HEK293 (cell line): ENCODE data around the gene FRMPD4.

Source experiments
- CTCF ChIA-PET: fragments of 350-600 bp; formaldehyde crosslinking; extraction: SDS; loops from one replicate; lab custom pipeline; 2021; ENCODE audit warnings: antibody characterized with exemption; lab: Yijun Ruan, JAX
- POLR2A ChIA-PET: fragments of 300-600 bp; formaldehyde crosslinking; extraction: SDS; loops from one replicate; lab custom pipeline; 2020; ENCODE audit warnings: antibody characterized with exemption, inconsistent platforms; lab: Yijun Ruan, JAX
- H3K27ac ChIP-seq: fragments of 200-500 bp; sonication (Bioruptor generic); 2 replicates; pipeline ENCODE4 v1.5.1; 2014; ENCODE audit warnings: low read depth, low read length, control low read depth, inconsistent platforms; ENCODE audit errors: extremely low read depth
- H3K36me3 ChIP-seq, 2 experiments: fragments of 200-500 bp in 1 of 2; sonication (Bioruptor generic) in 1 of 2; 1 replicate in 1 of 2; 2 replicates in 1 of 2; pipeline ENCODE4 v1.5.1; 2014 to 2017; ENCODE audit warnings: inconsistent platforms in 2 of 2, low read length in 2 of 2; ENCODE audit not compliant: control insufficient read depth in 2 of 2, insufficient read depth in 1 of 2
- H3K4me1 ChIP-seq: fragments of 200-500 bp; sonication (Bioruptor generic); 2 replicates; pipeline ENCODE4 v1.5.1; 2014; ENCODE audit warnings: mild to moderate bottlenecking, low read length, inconsistent platforms; ENCODE audit not compliant: control insufficient read depth, insufficient read depth
- H3K4me3 ChIP-seq: 2 replicates; pipeline ENCODE4 v1.5.1; 2011; ENCODE audit warnings: low read depth, mild to moderate bottlenecking, control low read depth, low read length, moderate library complexity
- H3K9me3 ChIP-seq: fragments of 200-500 bp; sonication (Bioruptor generic); 2 replicates; pipeline ENCODE4 v1.5.1; 2014; ENCODE audit warnings: low read depth, low read length, inconsistent platforms; ENCODE audit not compliant: control insufficient read depth, insufficient read depth
- ATF2 ChIP-seq: fragments of 450-650 bp; formaldehyde crosslinking; IDR thresholded peaks from 2 replicates; pipeline ENCODE4 v1.5.1; 2016; ENCODE audit warnings: missing biosample characterization, missing genetic modification characterization, low read depth
- EGR2 ChIP-seq: fragments of 450-650 bp; formaldehyde crosslinking; IDR thresholded peaks from 2 replicates; pipeline ENCODE4 v1.5.1; 2016; ENCODE audit warnings: low read depth, missing biosample characterization, missing genetic modification characterization
- HOXC10 ChIP-seq: sonication (generic); formaldehyde crosslinking; IDR thresholded peaks from 2 replicates; pipeline ENCODE4 v1.8.1; 2023; ENCODE audit warnings: mild to moderate bottlenecking, missing genetic modification reagents
- IKZF3 ChIP-seq: fragments of 450-650 bp; IDR thresholded peaks from 2 replicates; pipeline ENCODE4 v1.5.0; 2018; ENCODE audit warnings: missing biosample characterization, mild to moderate bottlenecking, missing genetic modification characterization, moderate library complexity
- KLF16 ChIP-seq: fragments of 450-650 bp; formaldehyde crosslinking; IDR thresholded peaks from 2 replicates; pipeline ENCODE4 v1.5.1; 2017; ENCODE audit warnings: missing biosample characterization, missing genetic modification characterization
- OSR2 ChIP-seq: fragments of 450-650 bp; formaldehyde crosslinking; IDR thresholded peaks from 2 replicates; pipeline ENCODE4 v1.5.1; 2016; ENCODE audit warnings: missing biosample characterization, missing genetic modification characterization
- SCRT1 ChIP-seq: fragments of 450-650 bp; formaldehyde crosslinking; IDR thresholded peaks from 2 replicates; pipeline ENCODE4 v1.5.1; 2016; ENCODE audit warnings: missing biosample characterization, missing genetic modification characterization, borderline replicate concordance
- TCF7L2 ChIP-seq: IDR thresholded peaks from 2 replicates; pipeline ENCODE4 v1.6.1; 2011; ENCODE audit warnings: low read depth, mild to moderate bottlenecking, inconsistent platforms, low read length, moderate library complexity, borderline replicate concordance
- ZBTB20 ChIP-seq: fragments of 450-650 bp; formaldehyde crosslinking; IDR thresholded peaks from 2 replicates; pipeline ENCODE4 v1.5.1; 2016; ENCODE audit warnings: missing biosample characterization, missing genetic modification characterization
- ZBTB21 ChIP-seq: fragments of 450-650 bp; formaldehyde crosslinking; IDR thresholded peaks from 2 replicates; pipeline ENCODE4 v1.5.1; 2017; ENCODE audit warnings: missing biosample characterization, missing genetic modification characterization
- ZIC2 ChIP-seq: fragments of 450-650 bp; formaldehyde crosslinking; IDR thresholded peaks from 2 replicates; pipeline ENCODE4 v1.5.1; 2016; ENCODE audit warnings: missing biosample characterization, missing genetic modification characterization
- ZNF138 ChIP-seq: fragments of 450-650 bp; formaldehyde crosslinking; IDR thresholded peaks from 2 replicates; pipeline ENCODE4 v1.5.1; 2016; ENCODE audit warnings: missing biosample characterization, missing genetic modification characterization, borderline replicate concordance
- ZNF23 ChIP-seq: fragments of 450-650 bp; formaldehyde crosslinking; IDR thresholded peaks from 2 replicates; pipeline ENCODE4 v1.5.1; 2016; ENCODE audit warnings: missing biosample characterization, missing genetic modification characterization, borderline replicate concordance
- ZNF335 ChIP-seq: fragments of 450-650 bp; formaldehyde crosslinking; conservative IDR thresholded peaks from 2 replicates; pipeline ENCODE4 v1.5.1; 2016; ENCODE audit warnings: missing biosample characterization, missing genetic modification characterization
- ZNF354C ChIP-seq: fragments of 450-650 bp; formaldehyde crosslinking; IDR thresholded peaks from 2 replicates; pipeline ENCODE4 v1.5.1; 2016; ENCODE audit warnings: missing biosample characterization, missing genetic modification characterization, low read depth, borderline replicate concordance
- ZNF623 ChIP-seq: fragments of 450-650 bp; formaldehyde crosslinking; IDR thresholded peaks from 2 replicates; pipeline ENCODE4 v1.5.1; 2016; ENCODE audit warnings: missing biosample characterization, missing genetic modification characterization
- ZNF629 ChIP-seq: fragments of 450-650 bp; formaldehyde crosslinking; IDR thresholded peaks from 2 replicates; pipeline ENCODE4 v1.5.1; 2017; ENCODE audit warnings: missing biosample characterization, missing genetic modification characterization
- ZNF768 ChIP-seq: fragments of 450-650 bp; formaldehyde crosslinking; IDR thresholded peaks from 2 replicates; pipeline ENCODE4 v1.5.1; 2018; ENCODE audit warnings: missing biosample characterization, mild to moderate bottlenecking, missing genetic modification characterization
- ZSCAN30 ChIP-seq: fragments of 450-650 bp; IDR thresholded peaks from 2 replicates; pipeline ENCODE4 v1.5.1; 2018; ENCODE audit warnings: missing biosample characterization, mild to moderate bottlenecking, missing genetic modification characterization, moderate library complexity
- ZSCAN5A ChIP-seq: fragments of 450-650 bp; formaldehyde crosslinking; IDR thresholded peaks from 2 replicates; pipeline ENCODE4 v1.5.1; 2016; ENCODE audit warnings: missing biosample characterization, missing genetic modification characterization

FRMPD4 gene

GRCh38 chrX:12405306-12405705, 267.0 kb downstream of the FRMPD4 start:
- Histone ChIP-seq H3K4me3 (no peak overlapping the region), H3K36me3 (no peaks in the 10 kb centered on the region), H3K4me1 (no peaks in the 10 kb centered on the region), H3K27ac (no peak overlapping the region), H3K9me3 (no peaks in the 10 kb centered on the region)
- CTCF ChIA-PET, result no interaction called here
- TF ChIP-seq OSR2 (tag by site-specific recombination) (no peak), ZNF23 (tag by site-specific recombination) (no peak)
- POLR2A ChIA-PET, result no interaction called here

- TF ChIP-seq ZSCAN5A (tag by site-specific recombination) (no peak), ZNF335 (tag by site-specific recombination) (no peak), ZNF768 (tag by site-specific recombination) (no peak), SCRT1 (tag by site-specific recombination) (no peak)
- no peak overlapping the region for H3K27ac ChIP-seq
- POLR2A ChIA-PET, result no interaction called here
- CTCF ChIA-PET, result no interaction called here
- no peak overlapping the region for H3K4me3 ChIP-seq
- no peaks in the 10 kb centered on the region for H3K36me3 ChIP-seq
- H3K4me1 ChIP-seq, result no peaks in the 10 kb centered on the region
- H3K9me3 ChIP-seq, result no peaks in the 10 kb centered on the region
These were observed 272.2 kb downstream of the FRMPD4 start for GRCh38 chrX:12410523-12410922.

GRCh38 chrX:12411831-12412230, 273.6 kb downstream of the FRMPD4 start:
- no peak overlapping the region for H3K27ac ChIP-seq
- CTCF ChIA-PET, result interaction anchor here (0.6 kb wide), 1 partner anchor 18 kb away, joined by 3 read pairs; no protein-coding TSS in a partner anchor

GRCh38 chrX:12412561-12412960, 274.3 kb downstream of the FRMPD4 start:
- no peak overlapping the region for H3K27ac ChIP-seq
- no peak for TF ChIP-seq EGR2
- POLR2A ChIA-PET, result no interaction called here
- H3K4me1 ChIP-seq, result no peaks in the 10 kb centered on the region
- CTCF ChIA-PET, result no interaction called here
- no peaks in the 10 kb centered on the region for H3K9me3 ChIP-seq
- H3K36me3 ChIP-seq, result no peaks in the 10 kb centered on the region
- no peak overlapping the region for H3K4me3 ChIP-seq

More at GRCh38 chrX:12411831-12412230, 273.6 kb downstream of the FRMPD4 start:
- Histone ChIP-seq H3K36me3 (no peaks in the 10 kb centered on the region), H3K9me3 (no peaks in the 10 kb centered on the region), H3K4me1 (no peaks in the 10 kb centered on the region), H3K4me3 (no peak overlapping the region)
- POLR2A ChIA-PET, result no interaction called here
- TF ChIP-seq ZBTB21 (tag by site-specific recombination) (no peak), ZNF138 (tag by site-specific recombination) (no peak), IKZF3 (no peak), TCF7L2 (no peak), ZBTB20 (tag by site-specific recombination) (no peak), ZNF768 (tag by site-specific recombination) (no peak), KLF16 (tag by site-specific recombination) (no peak), ZNF354C (tag by site-specific recombination) (no peak)

GRCh38 chrX:12419591-12419990, 281.3 kb downstream of the FRMPD4 start:
- Histone ChIP-seq H3K9me3 (no peaks in the 10 kb centered on the region), H3K36me3 (no peaks in the 10 kb centered on the region), H3K4me3 (no peak overlapping the region), H3K4me1 (no peaks in the 10 kb centered on the region), H3K27ac (no peak overlapping the region)
- ChIA-PET CTCF (no interaction called here), POLR2A (interaction anchor here (0.6 kb wide), 1 partner anchor 366 kb away, joined by 4 read pairs; no protein-coding TSS in a partner anchor)
- no peak for TF ChIP-seq ZIC2 (tag by site-specific recombination)
- TF ChIP-seq ZNF629, result no peak
- no peak for TF ChIP-seq ATF2 (tag by site-specific recombination)
- no peak for TF ChIP-seq HOXC10 (CRISPR knock-in tag)
- TF ChIP-seq ZSCAN30 (tag by site-specific recombination), result no peak
- TF ChIP-seq ZNF623 (tag by site-specific recombination), result no peak
- no peak for TF ChIP-seq EGR2
